HFFc6 (cell line): ENCODE measurements around the gene PDE4DIP. TPM values are rescaled to one million over a fixed set of nuclear protein-coding genes. Genes with fewer than 3 reads are reported as not detected.
"Not testable (repeated sequence)": the region's sequence is repeated elsewhere in the genome, so short reads cannot be mapped to it uniquely, and the experiment has no call there.

Experiments
- DNase-seq: peaks from one replicate; pipeline ENCODE4 v3.0.0-alpha.2; 2018
- H3K27ac Mint-ChIP-seq: 2 replicates; pipeline ENCODE4 v1.8.0; 2020; ENCODE audit warnings: mild to moderate bottlenecking, mixed read lengths
- H3K27me3 Mint-ChIP-seq: 2 replicates; pipeline ENCODE4 v1.8.0; 2021; ENCODE audit warnings: mild to moderate bottlenecking, moderate library complexity, mixed read lengths; ENCODE audit not compliant: insufficient read depth
- H3K36me3 Mint-ChIP-seq: 2 replicates; pipeline ENCODE4 v1.8.0; 2021; ENCODE audit warnings: low read depth, mixed read lengths
- H3K4me1 Mint-ChIP-seq: 2 replicates; pipeline ENCODE4 v1.8.0; 2020; ENCODE audit warnings: low read depth, mixed read lengths
- H3K4me3 Mint-ChIP-seq: 2 replicates; pipeline ENCODE4 v1.8.0; 2020; ENCODE audit warnings: mild to moderate bottlenecking, moderate library complexity, mixed read lengths
- H3K9me3 Mint-ChIP-seq: 2 replicates; pipeline ENCODE4 v1.8.0; 2020; ENCODE audit warnings: mild to moderate bottlenecking, mixed read lengths
- long read RNA-seq: library from polyadenylated mRNA; unstranded; transcript quantifications from one replicate; pipeline ENCODE4 v2.0.0, GENCODE V29; 2019
- total RNA-seq, 6 experiments: library from RNA; stranded (reverse); fragmentation: NEBNext Ultra II Directional; extraction: Animal tissue kit (Norgen Biotek cat#: 25700); gene quantifications; 2 replicates in 1 of 6; 3 replicates in 5 of 6; pipeline ENCODE4 v1.2.3, GENCODE V29; 2021

PDE4DIP gene
- total RNA-seq: 100 to 1,000 TPM in 5 of 6 experiments, 10 to 100 TPM in 1; 98.0 to 142 (median 121) TPM
- long read RNA-seq, full-length matches to known transcripts: 13 of 90 reads
- long read RNA-seq, partial matches to known transcripts: 58 of 90 reads
- long read RNA-seq, other reads (novel, unspliced or antisense): 19 of 90 reads

GRCh38 chr1:148844220-148844619 lies at the start of gene PDE4DIP:
PDE4DIP (plus strand) TSS chr1:148844428; CDS start chr1:148844775, 347 bp downstream.
- not testable (repeated sequence) for H3K27me3 Mint-ChIP-seq, H3K27ac Mint-ChIP-seq, H3K4me1 Mint-ChIP-seq, DNase-seq, H3K36me3 Mint-ChIP-seq, H3K9me3 Mint-ChIP-seq
- peak within 1 kb of the TSS; percentile 86 for H3K4me3 Mint-ChIP-seq

- H3K36me3 Mint-ChIP-seq, H3K27ac Mint-ChIP-seq, H3K9me3 Mint-ChIP-seq, H3K4me3 Mint-ChIP-seq, H3K27me3 Mint-ChIP-seq, DNase-seq, H3K4me1 Mint-ChIP-seq: not testable (repeated sequence)
Observed at GRCh38 chr1:148808268-148808928, 35.8 kb upstream of the PDE4DIP start.

- not testable (repeated sequence) for H3K4me1 Mint-ChIP-seq
Observed at GRCh38 chr1:148808929-148809283, 35.3 kb upstream of the PDE4DIP start.

GRCh38 chr1:148822180-148822579 lies 22.0 kb upstream of the PDE4DIP start:
- not testable (repeated sequence) for H3K27ac Mint-ChIP-seq, H3K36me3 Mint-ChIP-seq, H3K4me3 Mint-ChIP-seq, H3K9me3 Mint-ChIP-seq, H3K4me1 Mint-ChIP-seq, H3K27me3 Mint-ChIP-seq, DNase-seq

More at GRCh38 chr1:148808929-148809283, 35.3 kb upstream of the PDE4DIP start:
- H3K27ac Mint-ChIP-seq, H3K9me3 Mint-ChIP-seq, H3K27me3 Mint-ChIP-seq, H3K36me3 Mint-ChIP-seq, DNase-seq, H3K4me3 Mint-ChIP-seq: not testable (repeated sequence)

- H3K9me3 Mint-ChIP-seq, H3K4me3 Mint-ChIP-seq, H3K36me3 Mint-ChIP-seq, H3K27ac Mint-ChIP-seq, DNase-seq, H3K27me3 Mint-ChIP-seq, H3K4me1 Mint-ChIP-seq: not testable (repeated sequence)
Observed at GRCh38 chr1:148823822-148824221, 20.4 kb upstream of the PDE4DIP start.

- H3K4me3 Mint-ChIP-seq, H3K27ac Mint-ChIP-seq, H3K27me3 Mint-ChIP-seq, DNase-seq, H3K4me1 Mint-ChIP-seq, H3K36me3 Mint-ChIP-seq, H3K9me3 Mint-ChIP-seq: not testable (repeated sequence)
Observed at GRCh38 chr1:148825029-148825428, 19.2 kb upstream of the PDE4DIP start.

- H3K9me3 Mint-ChIP-seq, DNase-seq, H3K4me1 Mint-ChIP-seq, H3K27me3 Mint-ChIP-seq, H3K4me3 Mint-ChIP-seq, H3K27ac Mint-ChIP-seq, H3K36me3 Mint-ChIP-seq: not testable (repeated sequence)
Observed at GRCh38 chr1:148828531-148828930, 15.7 kb upstream of the PDE4DIP start.

- H3K27me3 Mint-ChIP-seq, H3K36me3 Mint-ChIP-seq, DNase-seq, H3K27ac Mint-ChIP-seq, H3K4me3 Mint-ChIP-seq, H3K4me1 Mint-ChIP-seq, H3K9me3 Mint-ChIP-seq: not testable (repeated sequence)
Observed at GRCh38 chr1:148828962-148829361, 15.3 kb upstream of the PDE4DIP start.

GRCh38 chr1:148829365-148829764 lies 14.9 kb upstream of the PDE4DIP start:
- not testable (repeated sequence) for H3K36me3 Mint-ChIP-seq, H3K4me1 Mint-ChIP-seq, H3K4me3 Mint-ChIP-seq, H3K27ac Mint-ChIP-seq, H3K27me3 Mint-ChIP-seq, H3K9me3 Mint-ChIP-seq, DNase-seq

- not testable (repeated sequence) for H3K27me3 Mint-ChIP-seq, H3K4me1 Mint-ChIP-seq, H3K36me3 Mint-ChIP-seq, H3K9me3 Mint-ChIP-seq, H3K4me3 Mint-ChIP-seq, H3K27ac Mint-ChIP-seq, DNase-seq
Observed at GRCh38 chr1:148841262-148841661, 3.0 kb upstream of the PDE4DIP start.

GRCh38 chr1:148844651-148845050 lies 423 bp downstream of the PDE4DIP start:
- H3K27ac Mint-ChIP-seq: not testable (repeated sequence)

GRCh38 chr1:148845068-148845467 lies 840 bp downstream of the PDE4DIP start:
- not testable (repeated sequence) for H3K27me3 Mint-ChIP-seq, H3K4me3 Mint-ChIP-seq, H3K36me3 Mint-ChIP-seq

More at GRCh38 chr1:148844651-148845050, 423 bp downstream of the PDE4DIP start:
- not testable (repeated sequence) for DNase-seq, H3K4me1 Mint-ChIP-seq, H3K9me3 Mint-ChIP-seq, H3K4me3 Mint-ChIP-seq, H3K27me3 Mint-ChIP-seq, H3K36me3 Mint-ChIP-seq

GRCh38 chr1:148850347-148850746 lies 6.1 kb downstream of the PDE4DIP start:
- not testable (repeated sequence) for H3K27ac Mint-ChIP-seq

More at GRCh38 chr1:148845068-148845467, 840 bp downstream of the PDE4DIP start:
- not testable (repeated sequence) for H3K4me1 Mint-ChIP-seq, H3K9me3 Mint-ChIP-seq, DNase-seq, H3K27ac Mint-ChIP-seq

GRCh38 chr1:148850840-148851239 lies 6.6 kb downstream of the PDE4DIP start:
- H3K9me3 Mint-ChIP-seq, H3K4me3 Mint-ChIP-seq: not testable (repeated sequence)

More at GRCh38 chr1:148850347-148850746, 6.1 kb downstream of the PDE4DIP start:
- not testable (repeated sequence) for DNase-seq, H3K4me1 Mint-ChIP-seq, H3K27me3 Mint-ChIP-seq, H3K4me3 Mint-ChIP-seq, H3K9me3 Mint-ChIP-seq, H3K36me3 Mint-ChIP-seq

More at GRCh38 chr1:148850840-148851239, 6.6 kb downstream of the PDE4DIP start:
- DNase-seq, H3K36me3 Mint-ChIP-seq, H3K4me1 Mint-ChIP-seq, H3K27ac Mint-ChIP-seq, H3K27me3 Mint-ChIP-seq: not testable (repeated sequence)
